GM12873 (cell line): ENCODE results near the gene MOSPD3.

Experiments
- CTCF ChIP-seq: IDR thresholded peaks from 2 replicates; pipeline ENCODE4 v1.5.1; 2012; ENCODE audit warnings: low read depth, mild to moderate bottlenecking, moderate library complexity, low read length, control low read depth; ENCODE audit not compliant: insufficient read depth; ENCODE audit errors: missing control alignments

The MOSPD3 gene

GRCh38 chr7:100603726-100604027 lies 8.7 kb upstream of the MOSPD3 start:
- TF ChIP-seq CTCF: no peak

GRCh38 chr7:100604028-100604975 lies 8.0 kb upstream of the MOSPD3 start:
- peak; percentile 39 for TF ChIP-seq CTCF

- no peak for TF ChIP-seq CTCF
Measured at GRCh38 chr7:100604976-100605911, 7.1 kb upstream of the MOSPD3 start.

GRCh38 chr7:100606313-100606712 lies 6.0 kb upstream of the MOSPD3 start:
- no peak for TF ChIP-seq CTCF

GRCh38 chr7:100607111-100607510 lies 5.2 kb upstream of the MOSPD3 start:
- TF ChIP-seq CTCF: no peak

- no peak for TF ChIP-seq CTCF
Measured at GRCh38 chr7:100609958-100610357, 2.4 kb upstream of the MOSPD3 start.
